ENCODE data around the gene GNPTAB. TPM values are rescaled to one million over a fixed set of nuclear protein-coding genes. Genes with fewer than 3 reads are reported as not detected.
A peak's percentile ranks its signal among the peaks of the same experiment; 100 is the strongest.
"Not testable (repeated sequence)": the region's sequence is repeated elsewhere in the genome, so short reads cannot be mapped to it uniquely, and the experiment has no call there.

GNPTAB gene
- total RNA-seq, 2 donors from 2014 or later = 139 to 186 TPM

DNA sequence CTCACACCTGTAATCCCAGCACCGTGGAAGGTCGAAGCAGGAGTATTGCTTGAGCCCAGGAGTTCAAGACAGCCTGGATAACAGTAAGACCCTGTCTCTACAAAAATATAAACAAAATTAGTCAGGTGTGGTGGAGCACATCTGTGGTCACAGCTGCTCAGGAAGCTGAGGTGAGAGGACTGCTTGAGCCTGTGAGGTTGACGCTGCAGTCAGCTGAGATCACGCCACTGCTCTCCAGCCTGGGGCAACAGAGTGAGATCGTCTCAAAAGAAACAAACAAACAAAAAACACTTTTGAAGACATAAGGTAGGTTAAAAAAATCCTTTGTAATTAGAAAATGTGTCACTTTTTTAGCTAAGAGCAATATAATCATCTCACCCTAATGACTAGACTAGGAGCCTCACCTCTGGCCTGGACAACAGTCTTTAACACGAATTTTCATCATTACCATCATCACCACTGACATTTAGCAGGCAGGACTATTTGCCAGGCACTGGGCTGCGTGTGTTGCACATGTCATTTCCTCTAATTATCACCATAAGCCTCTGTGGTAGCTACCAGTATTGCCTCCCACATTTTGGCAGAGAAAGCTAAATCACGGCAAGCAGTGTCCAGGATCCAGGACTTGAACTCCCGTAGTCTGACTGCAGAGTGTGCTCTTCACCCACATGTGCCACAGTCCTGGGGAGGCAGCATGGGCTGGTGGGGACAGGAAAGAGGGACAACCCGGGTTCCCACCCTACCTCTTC is 86.9 kb downstream of the GNPTAB start:
- peaks cover 17 to 20% of the 10 kb centered on the region in 2 donors for H3K4me1 Mint-ChIP-seq (ENCODE audit: low read depth in 2 of 2)
- no peak for DNase-seq (ENCODE audit: low spot score)
- H3K36me3 Mint-ChIP-seq = peaks cover 11% of the 10 kb centered on the region
- no peaks in the 10 kb centered on the region for H3K9me3 Mint-ChIP-seq
- H3K4me3 Mint-ChIP-seq = no peak overlapping the region
- peak overlapping the region; percentile 5 to 50 for H3K27ac Mint-ChIP-seq
- no peaks in the 10 kb centered on the region for H3K27me3 Mint-ChIP-seq
- ATAC-seq = peak; percentile 70 to 73

- ATAC-seq (no peak), DNase-seq (ENCODE audit: low spot score) (no peak)
- no peaks in the 10 kb centered on the region for H3K27me3 Mint-ChIP-seq
- no peak overlapping the region for H3K4me3 Mint-ChIP-seq
- peak overlapping the region; percentile 5 to 50 for H3K27ac Mint-ChIP-seq
- H3K4me1 Mint-ChIP-seq (ENCODE audit: low read depth in 2 of 2) = peaks cover 17 to 18% of the 10 kb centered on the region in 2 donors
- no peaks in the 10 kb centered on the region for H3K9me3 Mint-ChIP-seq
- H3K36me3 Mint-ChIP-seq = peaks cover 8% of the 10 kb centered on the region
Observed at GRCh38 chr12:101743242-101743641, 87.5 kb downstream of the GNPTAB start.

- ATAC-seq = no peak
- Mint-ChIP-seq H3K27ac (no peak overlapping the region), H3K9me3 (no peaks in the 10 kb centered on the region), H3K27me3 (no peaks in the 10 kb centered on the region), H3K4me3 (no peak overlapping the region), H3K36me3 (peaks cover 6% of the 10 kb centered on the region), H3K4me1 (ENCODE audit: low read depth in 2 of 2) (peaks cover 17 to 18% of the 10 kb centered on the region in 2 donors)
- DNase-seq (ENCODE audit: low spot score) = no peak
Observed at GRCh38 chr12:101740980-101741379, 89.8 kb downstream of the GNPTAB start.

- Mint-ChIP-seq H3K4me3 (no peak overlapping the region), H3K4me1 (ENCODE audit: low read depth in 2 of 2) (peaks cover 17 to 18% of the 10 kb centered on the region in 2 donors), H3K27me3 (no peaks in the 10 kb centered on the region), H3K36me3 (peaks cover 6% of the 10 kb centered on the region), H3K9me3 (no peaks in the 10 kb centered on the region), H3K27ac (no peak overlapping the region)
- ATAC-seq (no peak), DNase-seq (ENCODE audit: low spot score) (no peak)
Observed at GRCh38 chr12:101740566-101740965, 90.2 kb downstream of the GNPTAB start.

- ATAC-seq (no peak), DNase-seq (ENCODE audit: low spot score) (no peak)
- Mint-ChIP-seq H3K27me3 (no peaks in the 10 kb centered on the region), H3K27ac (no peak within 1 kb of the TSS), H3K9me3 (no peaks in the 10 kb centered on the region), H3K4me1 (ENCODE audit: low read depth in 2 of 2) (peaks cover 10 to 12% of the 10 kb centered on the region in 2 donors), H3K36me3 (no peaks in the 10 kb centered on the region), H3K4me3 (no peak within 1 kb of the TSS)
Observed at GRCh38 chr12:101738920-101739665, 91.7 kb downstream of the GNPTAB start, which contains the start of gene SYCP3. Gene SYCP3, minus strand, starts transcription at chr12:101739462. Its CDS starts 1,527 bp downstream, at chr12:101737935.

GRCh38 chr12:101737476-101737875 is 93.3 kb downstream of the GNPTAB start:
- no peaks in the 10 kb centered on the region for H3K27me3 Mint-ChIP-seq

GRCh38 chr12:101734482-101734881 is 96.3 kb downstream of the GNPTAB start:
- H3K9me3 Mint-ChIP-seq; H3K27me3 Mint-ChIP-seq; ATAC-seq; H3K4me1 Mint-ChIP-seq (ENCODE audit: low read depth in 2 of 2); DNase-seq (ENCODE audit: low spot score); H3K36me3 Mint-ChIP-seq; H3K27ac Mint-ChIP-seq; H3K4me3 Mint-ChIP-seq: not testable (repeated sequence)

More at GRCh38 chr12:101737476-101737875, 93.3 kb downstream of the GNPTAB start:
- no peak overlapping the region for H3K4me3 Mint-ChIP-seq
- ATAC-seq (no peak), DNase-seq (ENCODE audit: low spot score) (no peak)
- H3K9me3 Mint-ChIP-seq = no peaks in the 10 kb centered on the region
- peaks cover 0 to 2% of the 10 kb centered on the region in 2 donors for H3K4me1 Mint-ChIP-seq (ENCODE audit: low read depth in 2 of 2)
- no peaks in the 10 kb centered on the region for H3K36me3 Mint-ChIP-seq
- H3K27ac Mint-ChIP-seq = no peak overlapping the region

GRCh38 chr12:101733166-101733565 is 97.6 kb downstream of the GNPTAB start:
- ATAC-seq = no peak
- no peak for DNase-seq (ENCODE audit: low spot score)
- Mint-ChIP-seq H3K9me3 (no peaks in the 10 kb centered on the region), H3K27me3 (no peaks in the 10 kb centered on the region), H3K4me1 (ENCODE audit: low read depth in 2 of 2) (no peaks in the 10 kb centered on the region), H3K4me3 (no peak overlapping the region), H3K27ac (no peak overlapping the region), H3K36me3 (peaks cover 6% of the 10 kb centered on the region)

GRCh38 chr12:101732318-101732717 is 98.4 kb downstream of the GNPTAB start:
- DNase-seq (ENCODE audit: low spot score) (no peak), ATAC-seq (no peak)
- Mint-ChIP-seq H3K9me3 (no peaks in the 10 kb centered on the region), H3K4me1 (ENCODE audit: low read depth in 2 of 2) (no peaks in the 10 kb centered on the region), H3K27ac (no peak overlapping the region), H3K36me3 (peaks cover 6% of the 10 kb centered on the region), H3K4me3 (no peak overlapping the region), H3K27me3 (no peaks in the 10 kb centered on the region)

GRCh38 chr12:101729842-101730241 is 100.9 kb downstream of the GNPTAB start:
- Mint-ChIP-seq H3K27me3 (no peaks in the 10 kb centered on the region), H3K4me1 (ENCODE audit: low read depth in 2 of 2) (no peaks in the 10 kb centered on the region), H3K4me3 (no peak overlapping the region), H3K9me3 (no peaks in the 10 kb centered on the region), H3K36me3 (peaks cover 6% of the 10 kb centered on the region), H3K27ac (no peak overlapping the region)
- no peak for ATAC-seq
- DNase-seq (ENCODE audit: low spot score) = no peak

- Mint-ChIP-seq H3K27ac (no peak overlapping the region), H3K36me3 (peaks cover 3% of the 10 kb centered on the region), H3K27me3 (no peaks in the 10 kb centered on the region), H3K4me1 (ENCODE audit: low read depth in 2 of 2) (no peaks in the 10 kb centered on the region), H3K9me3 (no peaks in the 10 kb centered on the region), H3K4me3 (no peak overlapping the region)
- ATAC-seq (no peak), DNase-seq (ENCODE audit: low spot score) (no peak)
Observed at GRCh38 chr12:101727098-101727497, 103.7 kb downstream of the GNPTAB start.

- Mint-ChIP-seq H3K9me3 (no peaks in the 10 kb centered on the region), H3K27me3 (no peaks in the 10 kb centered on the region), H3K36me3 (no peaks in the 10 kb centered on the region), H3K4me3 (no peak overlapping the region), H3K4me1 (ENCODE audit: low read depth in 2 of 2) (no peaks in the 10 kb centered on the region), H3K27ac (no peak overlapping the region)
- DNase-seq (ENCODE audit: low spot score) (no peak), ATAC-seq (no peak)
Observed at GRCh38 chr12:101722392-101722791, 108.4 kb downstream of the GNPTAB start.

GRCh38 chr12:101720118-101720517 is 110.6 kb downstream of the GNPTAB start:
- ATAC-seq (no peak), DNase-seq (ENCODE audit: low spot score) (no peak)
- Mint-ChIP-seq H3K27ac (no peak overlapping the region), H3K27me3 (no peaks in the 10 kb centered on the region), H3K4me3 (no peak overlapping the region), H3K9me3 (no peaks in the 10 kb centered on the region), H3K36me3 (no peaks in the 10 kb centered on the region), H3K4me1 (ENCODE audit: low read depth in 2 of 2) (no peaks in the 10 kb centered on the region)

DNA sequence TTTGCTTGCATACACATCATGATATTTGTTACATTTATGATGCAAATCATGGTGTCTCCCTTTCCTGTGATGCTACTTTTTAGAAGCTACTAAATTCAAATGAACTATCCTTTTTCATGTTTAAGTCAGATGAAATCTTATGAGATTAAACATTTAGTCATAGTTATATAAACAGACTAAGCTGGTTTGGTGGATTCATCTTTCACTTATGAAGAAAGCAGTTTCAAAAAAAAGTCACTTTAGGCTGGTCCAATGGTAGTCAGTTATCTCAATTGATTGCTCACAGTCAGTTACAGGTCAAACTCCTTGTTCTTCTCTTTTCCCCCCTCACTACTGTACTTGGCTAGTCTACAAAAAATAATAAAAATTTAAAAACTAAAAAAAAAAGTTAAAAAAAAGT is 111.2 kb downstream of the GNPTAB start:
- no peak for DNase-seq (ENCODE audit: low spot score)
- no peaks in the 10 kb centered on the region for H3K27me3 Mint-ChIP-seq
- no peak for ATAC-seq
- H3K27ac Mint-ChIP-seq = no peak overlapping the region
- H3K4me3 Mint-ChIP-seq = no peak overlapping the region
- no peaks in the 10 kb centered on the region for H3K36me3 Mint-ChIP-seq
- H3K4me1 Mint-ChIP-seq (ENCODE audit: low read depth in 2 of 2) = no peaks in the 10 kb centered on the region
- H3K9me3 Mint-ChIP-seq = no peaks in the 10 kb centered on the region

Data from natural killer cell treated with Interleukin-12 subunit alpha and Interleukin-12 subunit beta and Interleukin-15 and Interleukin-18, amount 100 ng/mL, for 72 hours (primary cell).